Astrocyte (in vitro differentiated cells and primary cell): ENCODE measurements around the gene POU3F3. TPM values are rescaled to one million over a fixed set of nuclear protein-coding genes. Genes with fewer than 3 reads are reported as not detected.

Experiments used
- DNase-seq: peaks from one replicate; pipeline ENCODE4 v3.0.0-alpha.2; 2010; ENCODE audit warnings: low read depth
- FAIRE-seq: peaks from 2 replicates; lab custom pipeline; 2011; peaks lifted over from hg19 to GRCh38; lab: Jason Lieb, UNC
- H2AFZ ChIP-seq: 2 replicates; pipeline ENCODE4 v1.6.0; 2012; ENCODE audit warnings: low read depth, low read length, inconsistent platforms
- H3K27ac ChIP-seq: 2 replicates; pipeline ENCODE4 v1.5.1; 2011; ENCODE audit warnings: low read depth, low read length, inconsistent platforms
- H3K27me3 ChIP-seq: 2 replicates; pipeline ENCODE4 v1.6.0; 2011; ENCODE audit warnings: low read length, inconsistent platforms; ENCODE audit not compliant: insufficient read depth
- H3K36me3 ChIP-seq: 2 replicates; pipeline ENCODE4 v1.5.1; 2011; ENCODE audit warnings: low read length, inconsistent platforms; ENCODE audit not compliant: insufficient read depth
- H3K4me1 ChIP-seq: 2 replicates; pipeline ENCODE4 v1.5.1; 2011; ENCODE audit warnings: low read length, inconsistent platforms; ENCODE audit not compliant: insufficient read depth
- H3K4me2 ChIP-seq: 2 replicates; pipeline ENCODE4 v1.6.0; 2012; ENCODE audit warnings: low read length, inconsistent platforms
- H3K4me3 ChIP-seq: 2 replicates; pipeline ENCODE4 v1.5.1; 2011; ENCODE audit warnings: low read depth, mild to moderate bottlenecking, low read length, inconsistent platforms; ENCODE audit not compliant: insufficient read depth
- H3K79me2 ChIP-seq: 2 replicates; pipeline ENCODE4 v1.6.0; 2012; ENCODE audit warnings: mild to moderate bottlenecking, low read length, inconsistent platforms; ENCODE audit not compliant: insufficient read depth
- H3K9ac ChIP-seq: 2 replicates; pipeline ENCODE4 v1.6.0; 2012; ENCODE audit warnings: mild to moderate bottlenecking, low read length, inconsistent platforms
- H3K9me3 ChIP-seq: 2 replicates; pipeline ENCODE4 v1.5.1; 2012; ENCODE audit warnings: low read depth, mild to moderate bottlenecking, low read length, inconsistent platforms; ENCODE audit not compliant: insufficient read depth
- H4K20me1 ChIP-seq: 2 replicates; pipeline ENCODE4 v1.6.0; 2012; ENCODE audit warnings: low read length, inconsistent platforms; ENCODE audit not compliant: insufficient read depth
- H3K27ac Mint-ChIP-seq: one replicate; pipeline ENCODE4 v1.8.0; 2021; ENCODE audit warnings: mild to moderate bottlenecking, mixed read lengths; ENCODE audit not compliant: unreplicated experiment
- H3K27me3 Mint-ChIP-seq: one replicate; pipeline ENCODE4 v1.8.0; 2021; ENCODE audit warnings: low read depth, mixed read lengths; ENCODE audit not compliant: unreplicated experiment
- H3K36me3 Mint-ChIP-seq: one replicate; pipeline ENCODE4 v1.8.0; 2021; ENCODE audit warnings: low read depth, mixed read lengths; ENCODE audit not compliant: unreplicated experiment
- H3K4me1 Mint-ChIP-seq: one replicate; pipeline ENCODE4 v1.8.0; 2021; ENCODE audit warnings: low read depth, mixed read lengths; ENCODE audit not compliant: unreplicated experiment
- H3K4me3 Mint-ChIP-seq: one replicate; pipeline ENCODE4 v1.8.0; 2021; ENCODE audit warnings: mild to moderate bottlenecking, moderate library complexity, mixed read lengths; ENCODE audit not compliant: unreplicated experiment
- H3K9me3 Mint-ChIP-seq: one replicate; pipeline ENCODE4 v1.8.0; 2021; ENCODE audit warnings: mild to moderate bottlenecking, mixed read lengths; ENCODE audit not compliant: unreplicated experiment
- EZH2 ChIP-seq: IDR thresholded peaks from 2 replicates; pipeline ENCODE4 v1.6.1; 2012; ENCODE audit warnings: mild to moderate bottlenecking, low read length, inconsistent platforms; ENCODE audit not compliant: insufficient read depth
- total RNA-seq: library from RNA; stranded (reverse); gene quantifications from 2 replicates; pipeline ENCODE4 v1.2.1, GENCODE V29; 2021
- TF ChIP-seq, protein P1 (sequence below): IDR thresholded peaks from 2 replicates; pipeline ENCODE4 v1.5.1; 2011; ENCODE audit warnings: low read depth, mild to moderate bottlenecking, inconsistent platforms, low read length, moderate library complexity; ENCODE audit not compliant: insufficient read depth

POU3F3 gene
- total RNA-seq, 1 donor from 2014 or later, result 0.09 TPM

DNA sequence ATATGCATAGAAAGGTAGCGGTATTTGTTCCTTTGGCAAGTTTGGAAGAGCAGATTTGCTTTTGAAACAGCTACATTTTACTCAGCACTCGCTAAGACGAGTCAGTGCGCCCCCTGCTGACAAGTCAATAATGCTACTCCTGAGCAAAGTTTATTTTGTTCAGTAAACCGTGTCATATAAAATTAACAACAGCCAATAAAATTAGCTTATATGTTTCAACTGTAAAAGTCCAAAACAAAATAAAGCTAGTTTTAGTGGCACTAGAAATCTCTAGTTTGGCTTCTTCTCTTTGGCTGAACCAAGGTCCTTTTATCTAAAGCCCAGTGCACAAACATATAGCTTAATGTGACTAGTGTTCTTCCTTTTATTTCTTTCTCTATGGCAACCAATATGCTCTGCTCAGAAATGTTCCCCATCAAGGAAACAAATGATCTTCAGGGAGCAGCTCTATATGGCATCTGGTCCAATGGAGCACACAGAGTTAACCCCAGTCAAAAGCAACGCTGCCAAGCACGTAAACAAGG lies 4.2 kb upstream of the POU3F3 start:
- no peak for TF ChIP-seq EZH2
- TF ChIP-seq, protein P1, sequence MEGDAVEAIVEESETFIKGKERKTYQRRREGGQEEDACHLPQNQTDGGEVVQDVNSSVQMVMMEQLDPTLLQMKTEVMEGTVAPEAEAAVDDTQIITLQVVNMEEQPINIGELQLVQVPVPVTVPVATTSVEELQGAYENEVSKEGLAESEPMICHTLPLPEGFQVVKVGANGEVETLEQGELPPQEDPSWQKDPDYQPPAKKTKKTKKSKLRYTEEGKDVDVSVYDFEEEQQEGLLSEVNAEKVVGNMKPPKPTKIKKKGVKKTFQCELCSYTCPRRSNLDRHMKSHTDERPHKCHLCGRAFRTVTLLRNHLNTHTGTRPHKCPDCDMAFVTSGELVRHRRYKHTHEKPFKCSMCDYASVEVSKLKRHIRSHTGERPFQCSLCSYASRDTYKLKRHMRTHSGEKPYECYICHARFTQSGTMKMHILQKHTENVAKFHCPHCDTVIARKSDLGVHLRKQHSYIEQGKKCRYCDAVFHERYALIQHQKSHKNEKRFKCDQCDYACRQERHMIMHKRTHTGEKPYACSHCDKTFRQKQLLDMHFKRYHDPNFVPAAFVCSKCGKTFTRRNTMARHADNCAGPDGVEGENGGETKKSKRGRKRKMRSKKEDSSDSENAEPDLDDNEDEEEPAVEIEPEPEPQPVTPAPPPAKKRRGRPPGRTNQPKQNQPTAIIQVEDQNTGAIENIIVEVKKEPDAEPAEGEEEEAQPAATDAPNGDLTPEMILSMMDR, result peak; percentile 78
- no peaks in the 10 kb centered on the region for H3K36me3 ChIP-seq
- Mint-ChIP-seq H3K4me1 (peaks cover 7% of the 10 kb centered on the region), H3K4me3 (no peak overlapping the region), H3K9me3 (peaks cover 15% of the 10 kb centered on the region), H3K36me3 (peaks cover 1% of the 10 kb centered on the region), H3K27ac (no peak overlapping the region), H3K27me3 (peaks cover 89% of the 10 kb centered on the region)
- H3K4me1 ChIP-seq, result peaks cover 25% of the 10 kb centered on the region
- H3K9ac ChIP-seq, result peak overlapping the region; percentile 74
- no peak overlapping the region for H2AFZ ChIP-seq
- peaks cover 44% of the 10 kb centered on the region for H3K27me3 ChIP-seq
- H3K79me2 ChIP-seq, result peaks cover 50% of the 10 kb centered on the region
- H3K9me3 ChIP-seq, result no peaks in the 10 kb centered on the region
- no peak overlapping the region for H3K4me3 ChIP-seq
- FAIRE-seq (peak; percentile 5), DNase-seq (peak; percentile 66)
- peak overlapping the region; percentile 29 for H3K27ac ChIP-seq
- H4K20me1 ChIP-seq, result peaks cover 7% of the 10 kb centered on the region
- H3K4me2 ChIP-seq, result peak overlapping the region; percentile 98

- Mint-ChIP-seq H3K9me3 (peaks cover 15% of the 10 kb centered on the region), H3K4me1 (peaks cover 2% of the 10 kb centered on the region), H3K36me3 (peaks cover 1% of the 10 kb centered on the region), H3K27ac (peak overlapping the region; percentile 58), H3K4me3 (no peak overlapping the region), H3K27me3 (peaks cover 83% of the 10 kb centered on the region)
- FAIRE-seq, result no peak
- Histone ChIP-seq H3K9me3 (no peaks in the 10 kb centered on the region), H3K4me1 (peaks cover 22% of the 10 kb centered on the region), H3K36me3 (no peaks in the 10 kb centered on the region), H3K79me2 (peaks cover 50% of the 10 kb centered on the region), H4K20me1 (peaks cover 8% of the 10 kb centered on the region), H2AFZ (no peak overlapping the region), H3K4me2 (peak overlapping the region; percentile 98), H3K27ac (peak overlapping the region; percentile 29), H3K27me3 (peaks cover 37% of the 10 kb centered on the region), H3K9ac (peak overlapping the region; percentile 74), H3K4me3 (peak overlapping the region; percentile 77)
- TF ChIP-seq, protein P1, result no peak
- TF ChIP-seq EZH2, result no peak
- DNase-seq, result no peak
Observed at GRCh38 chr2:104850361-104851290, 3.3 kb upstream of the POU3F3 start.
